IPS-NIHi11 (cell line): ENCODE results near the gene KNCN.

Experiments
- DNase-seq: peaks from one replicate; pipeline ENCODE4 v3.0.0; 2012; ENCODE audit warnings: mixed read lengths, low spot score

Gene KNCN

GRCh38 chr1:46497665-46498064, 53.8 kb downstream of the KNCN start:
- no peak for DNase-seq

- DNase-seq, result no peak
Measured at GRCh38 chr1:46497020-46497419, 54.4 kb downstream of the KNCN start.

- no peak for DNase-seq
Measured at GRCh38 chr1:46496505-46496904, 54.9 kb downstream of the KNCN start.

GRCh38 chr1:46495778-46496177, 55.7 kb downstream of the KNCN start:
- DNase-seq, result no peak
